Glomerular visceral epithelial cell (primary cell): ENCODE measurements around the gene BEAN1.

Source experiments
- DNase-seq: peaks from one replicate; pipeline ENCODE4 v3.0.0-alpha.2; 2016; ENCODE audit errors: extremely low spot score

The BEAN1 gene

DNA sequence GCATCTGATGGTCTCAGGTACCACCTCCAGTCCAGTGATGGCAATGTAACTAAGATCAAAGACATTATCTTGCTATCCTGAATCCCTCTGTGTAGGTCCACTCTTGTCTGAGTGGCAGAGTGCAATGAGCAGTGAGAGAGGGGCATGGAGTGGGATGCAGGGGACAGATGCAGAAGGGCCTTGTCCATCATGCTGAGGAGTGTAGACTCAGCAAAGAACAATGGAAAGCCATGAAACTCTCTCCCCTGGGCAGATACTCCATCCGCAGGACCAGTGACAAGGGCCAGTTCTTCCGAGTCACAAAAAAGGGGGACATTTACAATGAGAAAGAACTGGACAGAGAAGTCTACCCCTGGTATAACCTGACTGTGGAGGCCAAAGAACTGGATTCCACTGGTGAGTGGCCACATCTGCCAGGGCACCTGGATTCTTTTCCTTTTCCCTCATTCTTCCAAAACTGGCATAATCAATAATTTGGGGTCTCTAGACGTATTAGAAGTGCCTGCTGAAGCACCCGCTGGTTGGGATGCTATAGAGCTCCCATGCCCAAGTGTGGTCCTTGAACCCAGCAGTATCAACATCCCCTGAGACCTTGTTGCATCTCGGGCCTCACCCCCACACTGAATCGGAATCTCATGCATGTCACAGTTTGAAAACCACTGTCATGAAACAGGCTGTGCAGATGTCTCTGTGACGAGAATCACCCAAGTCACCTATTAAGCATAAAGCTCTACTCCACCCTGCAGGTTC, 31.1 kb upstream of the BEAN1 start:
- no peak for DNase-seq

DNA sequence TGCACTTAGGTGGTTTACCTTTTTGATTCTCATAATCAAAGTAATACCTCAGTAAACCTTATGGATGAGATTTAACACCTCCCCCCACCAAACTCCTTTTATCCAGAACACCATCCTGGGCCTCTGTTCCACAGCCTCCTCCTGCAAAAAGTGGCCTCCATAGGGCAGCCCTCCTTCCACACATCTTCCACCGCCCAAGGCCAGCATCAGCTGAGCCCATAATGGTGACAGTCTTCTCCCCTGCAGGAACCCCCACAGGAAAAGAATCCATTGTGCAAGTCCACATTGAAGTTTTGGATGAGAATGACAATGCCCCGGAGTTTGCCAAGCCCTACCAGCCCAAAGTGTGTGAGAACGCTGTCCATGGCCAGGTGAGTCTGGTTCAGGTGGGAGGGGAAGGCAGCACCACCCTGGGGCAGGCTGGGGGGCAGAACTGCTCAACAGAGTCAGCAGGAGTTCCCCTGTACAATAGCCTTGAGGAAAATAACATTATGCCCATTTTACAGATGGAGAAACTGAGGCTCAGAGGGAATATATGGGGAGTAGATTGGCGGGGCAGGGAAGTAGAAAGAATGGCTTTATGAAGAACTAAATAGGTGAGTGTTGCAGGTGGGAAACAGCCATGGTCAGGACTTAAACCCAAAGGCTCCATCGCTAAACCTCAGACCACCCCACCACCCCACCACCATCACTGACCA, 29.2 kb upstream of the BEAN1 start:
- DNase-seq, result no peak

DNA sequence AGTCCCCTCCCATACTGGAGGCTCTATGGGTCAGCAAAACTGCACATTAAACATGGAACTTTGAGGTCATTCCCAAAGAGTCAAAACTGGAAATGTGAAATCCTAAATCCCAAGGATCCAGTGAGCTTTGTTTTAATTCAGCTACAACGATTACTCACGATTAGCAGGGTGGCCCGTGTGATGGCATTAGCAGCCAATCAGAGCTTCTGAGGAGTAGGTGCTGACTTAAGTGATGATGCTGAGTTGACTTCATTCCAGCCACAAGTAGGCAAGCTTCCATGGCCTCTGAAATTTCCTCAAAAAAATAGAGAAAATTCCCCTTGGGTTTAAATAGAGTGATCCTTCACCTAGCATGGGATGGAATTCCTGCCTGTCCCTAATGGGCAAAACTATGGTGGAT, 28.1 kb upstream of the BEAN1 start:
- DNase-seq, result no peak

DNA sequence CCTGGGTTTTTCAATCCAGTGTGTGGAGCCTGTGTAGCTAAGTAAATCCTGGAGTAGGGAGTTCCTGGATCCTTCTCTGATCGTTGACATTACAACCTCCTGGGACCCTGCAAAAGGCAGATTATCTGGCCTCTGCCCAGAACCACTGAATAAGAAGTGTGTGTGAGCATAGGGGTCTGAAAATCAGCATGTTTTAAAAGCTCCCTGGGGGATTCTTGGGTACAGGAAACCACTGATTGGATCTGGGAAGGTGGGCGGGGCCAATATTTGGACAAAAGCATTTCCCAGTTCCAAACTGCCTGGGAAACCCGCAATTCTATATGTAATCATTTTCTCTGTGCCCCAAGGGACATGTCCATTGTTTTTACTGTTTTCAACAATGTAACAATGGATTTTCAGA, 27.2 kb upstream of the BEAN1 start:
- no peak for DNase-seq

DNA sequence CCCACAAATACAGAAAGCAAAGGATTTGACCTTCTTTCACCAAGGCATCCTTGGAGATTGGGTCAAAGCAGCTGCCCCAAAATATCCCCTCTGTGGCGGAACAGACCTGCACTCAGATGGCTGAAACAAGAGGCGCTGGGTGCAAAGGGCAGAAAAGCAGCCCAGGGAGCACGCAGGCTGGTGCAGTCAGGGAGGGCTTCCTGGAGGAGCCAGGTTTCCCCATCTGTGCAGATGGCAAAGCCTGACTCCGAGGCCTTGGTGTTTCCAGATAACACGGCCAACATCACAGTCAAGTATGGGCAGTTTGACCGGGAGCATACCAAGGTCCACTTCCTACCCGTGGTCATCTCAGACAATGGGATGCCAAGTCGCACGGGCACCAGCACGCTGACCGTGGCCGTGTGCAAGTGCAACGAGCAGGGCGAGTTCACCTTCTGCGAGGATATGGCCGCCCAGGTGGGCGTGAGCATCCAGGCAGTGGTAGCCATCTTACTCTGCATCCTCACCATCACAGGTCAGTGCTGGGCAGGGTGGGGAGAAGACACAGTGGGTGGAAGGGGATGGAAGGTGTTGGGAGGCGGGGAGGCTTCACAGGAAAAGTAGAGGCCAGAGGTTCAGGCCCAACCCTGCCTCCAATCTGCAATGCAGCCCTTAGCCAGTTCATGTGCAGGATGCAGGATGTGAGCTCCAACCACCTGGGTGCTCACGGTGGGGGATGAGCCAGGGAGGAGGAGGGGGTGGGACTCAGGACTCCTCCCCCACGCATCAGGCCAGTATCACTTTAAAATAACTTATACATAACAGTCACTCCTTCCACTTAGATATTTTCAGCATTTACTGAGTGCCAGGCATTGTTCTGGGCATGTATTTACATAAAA, 26.4 kb upstream of the BEAN1 start:
- no peak for DNase-seq

DNA sequence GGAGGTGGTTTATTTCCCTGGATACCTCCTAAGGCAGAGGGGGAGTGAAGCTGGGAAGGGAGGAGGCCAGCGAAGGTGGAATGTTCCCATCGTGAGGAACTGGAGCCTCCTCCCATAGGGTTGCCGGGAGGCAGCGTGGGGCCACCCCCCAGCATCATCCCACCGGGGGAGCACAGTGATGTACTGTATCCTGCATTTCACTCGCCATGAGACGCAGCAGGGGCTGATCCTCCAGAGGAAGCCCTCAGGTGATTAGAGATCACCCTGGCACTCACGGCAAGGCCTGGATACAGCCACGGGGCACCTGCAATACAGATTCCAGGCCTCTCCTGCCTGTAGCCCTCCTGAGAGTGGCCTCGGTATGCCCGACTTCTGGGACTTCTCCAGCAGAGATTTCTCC, 25.5 kb upstream of the BEAN1 start:
- no peak for DNase-seq

DNA sequence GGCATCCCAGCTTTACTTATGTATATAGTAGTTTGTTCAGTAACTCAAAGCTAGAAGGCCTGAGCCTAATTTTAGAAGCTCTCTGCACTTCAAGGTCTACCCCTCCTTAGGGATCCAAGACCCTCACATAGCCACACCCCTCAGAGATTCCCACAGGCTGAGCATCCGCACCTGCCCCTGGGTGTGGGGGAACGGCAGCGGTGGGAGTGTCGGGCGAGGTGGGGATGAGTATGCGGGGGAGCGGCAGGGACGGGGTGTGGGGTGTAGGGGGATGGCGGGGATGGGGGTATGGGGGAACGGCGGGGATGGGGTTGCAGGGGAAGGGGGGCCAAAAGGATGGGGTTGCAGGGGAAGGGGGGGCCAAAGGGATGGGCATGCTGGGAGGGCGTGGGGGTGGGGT, 24.9 kb upstream of the BEAN1 start:
- DNase-seq, result no peak

DNA sequence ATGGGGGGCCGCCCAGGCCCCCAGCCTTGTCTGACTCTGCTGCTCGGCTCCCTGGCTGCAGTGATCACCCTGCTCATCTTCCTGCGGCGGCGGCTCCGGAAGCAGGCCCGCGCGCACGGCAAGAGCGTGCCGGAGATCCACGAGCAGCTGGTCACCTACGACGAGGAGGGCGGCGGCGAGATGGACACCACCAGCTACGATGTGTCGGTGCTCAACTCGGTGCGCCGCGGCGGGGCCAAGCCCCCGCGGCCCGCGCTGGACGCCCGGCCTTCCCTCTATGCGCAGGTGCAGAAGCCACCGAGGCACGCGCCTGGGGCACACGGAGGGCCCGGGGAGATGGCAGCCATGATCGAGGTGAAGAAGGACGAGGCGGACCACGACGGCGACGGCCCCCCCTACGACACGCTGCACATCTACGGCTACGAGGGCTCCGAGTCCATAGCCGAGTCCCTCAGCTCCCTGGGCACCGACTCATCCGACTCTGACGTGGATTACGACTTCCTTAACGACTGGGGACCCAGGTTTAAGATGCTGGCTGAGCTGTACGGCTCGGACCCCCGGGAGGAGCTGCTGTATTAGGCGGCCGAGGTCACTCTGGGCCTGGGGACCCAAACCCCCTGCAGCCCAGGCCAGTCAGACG, 24.4 kb upstream of the BEAN1 start:
- no peak for DNase-seq

DNA sequence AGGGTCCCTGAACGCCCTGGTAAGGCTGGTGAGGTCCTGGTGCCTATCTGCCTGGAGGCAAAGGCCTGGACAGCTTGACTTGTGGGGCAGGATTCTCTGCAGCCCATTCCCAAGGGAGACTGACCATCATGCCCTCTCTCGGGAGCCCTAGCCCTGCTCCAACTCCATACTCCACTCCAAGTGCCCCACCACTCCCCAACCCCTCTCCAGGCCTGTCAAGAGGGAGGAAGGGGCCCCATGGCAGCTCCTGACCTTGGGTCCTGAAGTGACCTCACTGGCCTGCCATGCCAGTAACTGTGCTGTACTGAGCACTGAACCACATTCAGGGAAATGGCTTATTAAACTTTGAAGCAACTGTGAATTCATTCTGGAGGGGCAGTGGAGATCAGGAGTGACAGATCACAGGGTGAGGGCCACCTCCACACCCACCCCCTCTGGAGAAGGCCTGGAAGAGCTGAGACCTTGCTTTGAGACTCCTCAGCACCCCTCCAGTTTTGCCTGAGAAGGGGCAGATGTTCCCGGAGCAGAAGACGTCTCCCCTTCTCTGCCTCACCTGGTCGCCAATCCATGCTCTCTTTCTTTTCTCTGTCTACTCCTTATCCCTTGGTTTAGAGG, 23.5 kb upstream of the BEAN1 start:
- DNase-seq, result no peak

DNA sequence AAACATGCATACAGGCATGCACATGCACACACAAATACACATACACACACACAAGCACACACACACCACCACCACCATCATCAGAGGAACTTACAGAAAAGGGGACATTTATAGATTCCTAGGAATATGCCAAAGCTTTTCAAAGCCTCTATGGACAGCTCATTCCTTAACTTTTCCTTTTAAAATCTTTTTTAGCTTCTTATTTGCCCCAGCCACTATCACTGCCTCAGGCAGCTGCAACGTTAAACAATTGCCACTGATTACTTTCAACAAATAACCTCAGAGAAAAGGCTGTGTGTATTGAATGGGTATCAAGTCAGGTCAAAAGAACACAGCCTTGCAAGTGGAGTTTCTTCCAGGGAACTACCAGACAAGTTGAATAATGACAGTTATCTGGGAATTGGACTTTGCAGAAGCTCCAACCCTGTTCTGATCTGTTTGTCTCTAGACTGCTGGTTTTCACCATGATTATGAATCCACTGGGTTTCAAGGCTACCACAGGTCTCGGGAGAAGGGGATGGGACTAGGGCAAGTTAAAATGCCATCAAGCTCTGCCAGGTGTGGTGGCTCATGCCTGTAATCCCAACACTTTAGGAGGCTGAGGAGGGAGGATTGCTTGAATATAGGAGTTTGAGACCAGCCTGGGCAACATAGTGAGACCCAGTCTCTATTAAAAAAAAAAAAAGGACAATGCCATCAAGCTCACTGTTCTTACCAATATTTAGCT, 21.9 kb upstream of the BEAN1 start:
- no peak for DNase-seq

DNA sequence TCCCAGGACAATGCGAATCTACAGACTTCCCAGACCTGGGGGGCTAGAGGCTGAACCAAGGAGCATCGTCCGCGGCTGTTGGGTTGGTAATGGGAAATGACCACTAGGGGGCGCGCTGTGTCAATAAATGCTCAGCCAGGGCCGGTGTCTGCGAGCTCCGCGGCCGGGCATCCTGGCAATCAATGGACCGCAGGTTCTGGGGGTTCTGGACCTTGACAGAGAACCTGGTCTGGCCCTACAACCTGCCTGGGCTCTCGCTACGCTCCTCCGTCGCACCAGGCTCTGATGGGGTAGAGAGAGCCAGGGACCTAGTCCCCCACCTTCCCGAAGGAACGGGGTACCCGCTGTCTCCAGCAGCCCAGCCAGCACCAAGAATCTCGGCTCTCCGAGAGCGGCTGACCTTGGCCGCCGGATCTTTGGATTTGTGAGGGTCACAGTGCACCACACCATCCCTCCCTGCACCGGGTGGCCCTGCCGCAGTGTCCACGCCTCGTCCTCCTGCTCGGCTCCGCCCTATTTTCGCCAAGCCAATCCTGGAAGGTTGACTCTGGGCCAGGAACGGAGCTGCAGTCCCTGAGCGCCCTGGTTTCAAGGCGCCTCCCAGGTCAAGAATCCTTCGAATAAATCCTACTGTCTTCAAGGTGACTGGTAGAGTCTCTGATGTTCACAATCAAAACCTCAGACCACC, 20.4 kb upstream of the BEAN1 start:
- DNase-seq, result peak; percentile 78

DNA sequence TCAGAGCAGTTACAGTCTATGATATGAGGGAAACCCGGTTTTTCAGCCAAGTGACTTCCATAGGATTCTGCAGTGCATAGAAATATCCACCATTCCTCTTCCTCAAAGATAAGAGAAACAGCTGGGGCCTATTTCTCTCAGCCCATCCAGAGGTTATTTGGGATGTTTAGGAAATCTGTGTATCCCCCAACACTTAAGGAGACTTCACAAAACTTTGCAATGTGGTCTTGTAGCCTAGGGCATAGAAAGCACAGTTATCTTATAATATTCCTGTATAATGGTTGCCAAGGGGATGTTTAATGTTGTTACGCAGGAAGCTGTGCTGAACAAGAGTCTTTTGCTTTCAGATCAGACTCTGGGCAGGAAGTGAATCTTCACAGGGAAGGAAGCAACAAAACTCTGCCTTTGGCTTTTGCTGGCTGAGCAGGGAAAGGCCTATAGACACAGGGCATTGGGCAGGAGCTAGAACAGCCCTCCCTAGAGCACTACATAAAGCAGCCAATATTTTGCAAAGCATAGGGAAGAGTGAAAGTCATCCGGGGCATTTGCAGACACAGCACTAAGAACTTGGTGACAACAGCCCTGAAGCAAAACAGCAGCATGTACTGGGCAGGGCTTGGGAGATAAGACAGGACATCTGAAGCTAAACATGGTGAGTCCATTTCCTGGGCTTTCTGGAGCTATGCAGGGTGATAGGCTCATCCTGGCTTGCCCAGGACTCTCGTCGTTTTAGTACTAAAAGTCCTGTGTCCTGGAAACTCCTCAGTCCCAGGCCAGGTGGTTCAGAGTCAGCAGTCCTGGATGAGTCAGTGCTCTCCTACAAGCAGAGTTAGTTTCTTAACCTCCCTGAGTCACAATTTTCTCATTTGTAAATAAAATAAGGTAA, 18.7 kb upstream of the BEAN1 start:
- peak; percentile 83 for DNase-seq

DNA sequence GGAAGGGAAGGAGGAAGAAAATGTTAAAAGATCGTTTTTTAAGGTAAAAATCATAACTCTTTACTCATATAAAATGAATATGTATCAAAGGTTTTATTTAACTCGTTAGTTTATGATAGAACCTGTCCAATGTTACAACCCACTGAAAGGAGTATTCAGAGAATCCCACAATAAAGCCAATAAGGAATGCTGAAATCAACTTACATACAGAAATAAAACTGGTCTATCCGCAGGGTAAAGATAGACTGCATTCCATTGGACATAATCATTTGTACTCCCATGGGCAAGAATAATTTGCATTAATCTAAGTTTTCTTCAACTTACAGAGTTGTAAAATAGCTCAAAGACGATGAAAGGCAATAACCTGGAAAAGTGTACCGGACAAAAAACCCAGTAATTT, 17.9 kb upstream of the BEAN1 start:
- DNase-seq, result peak; percentile 47

DNA sequence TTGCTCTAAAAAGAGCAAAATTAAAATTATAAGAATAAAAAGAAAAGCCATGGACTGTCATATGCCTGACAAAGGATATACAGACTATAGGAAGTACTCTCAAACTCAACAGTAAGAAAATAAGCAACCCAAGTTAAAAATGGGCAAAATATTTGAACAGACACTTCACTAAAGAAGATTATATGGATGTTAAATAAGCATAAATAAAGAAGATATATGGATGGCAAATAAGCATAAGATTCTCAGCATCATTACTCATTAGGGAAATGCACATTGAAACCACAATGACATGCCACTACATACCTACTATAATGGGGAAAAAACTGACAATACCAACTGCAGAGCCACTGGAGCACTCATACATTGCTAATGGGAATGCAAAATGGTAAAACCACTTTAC, 14.9 kb upstream of the BEAN1 start:
- DNase-seq, result no peak

DNA sequence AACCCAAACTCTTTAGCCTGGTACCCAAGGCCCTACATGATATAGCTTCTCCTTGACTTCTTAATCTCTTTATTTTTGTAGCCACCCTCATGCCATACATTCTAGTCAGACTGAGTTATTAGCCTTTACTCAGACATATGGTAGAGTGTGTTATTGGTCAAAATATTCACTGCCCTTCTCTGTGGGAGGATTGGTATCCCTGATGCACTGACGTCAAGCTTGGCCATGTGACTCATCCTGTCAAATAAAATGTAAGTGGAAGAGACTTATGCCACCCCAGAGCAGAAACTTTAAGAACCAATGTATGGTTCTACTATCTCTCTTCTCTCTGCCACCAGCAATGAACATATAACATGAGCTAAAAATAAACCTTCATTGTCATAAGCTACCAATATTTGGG, 12.2 kb upstream of the BEAN1 start:
- no peak for DNase-seq

DNA sequence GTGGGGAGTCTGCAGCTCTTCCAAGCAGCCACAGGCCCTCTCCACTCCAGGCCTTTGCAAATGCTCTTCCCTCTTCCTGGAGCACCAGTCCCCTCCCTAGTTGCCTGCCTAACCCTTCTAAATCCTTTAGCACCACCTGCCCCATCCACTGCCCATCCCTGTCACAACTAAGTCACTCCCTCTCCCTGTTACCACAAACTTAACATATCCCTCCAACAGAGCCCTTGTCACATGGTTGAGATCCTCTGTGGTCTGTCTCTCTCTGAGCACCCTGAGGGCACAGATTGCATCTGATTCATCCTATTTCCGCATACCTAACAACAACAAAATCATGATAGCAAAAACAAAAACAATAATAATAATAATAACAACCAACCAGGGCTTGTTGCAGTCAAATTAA, 11.0 kb upstream of the BEAN1 start:
- DNase-seq, result no peak

DNA sequence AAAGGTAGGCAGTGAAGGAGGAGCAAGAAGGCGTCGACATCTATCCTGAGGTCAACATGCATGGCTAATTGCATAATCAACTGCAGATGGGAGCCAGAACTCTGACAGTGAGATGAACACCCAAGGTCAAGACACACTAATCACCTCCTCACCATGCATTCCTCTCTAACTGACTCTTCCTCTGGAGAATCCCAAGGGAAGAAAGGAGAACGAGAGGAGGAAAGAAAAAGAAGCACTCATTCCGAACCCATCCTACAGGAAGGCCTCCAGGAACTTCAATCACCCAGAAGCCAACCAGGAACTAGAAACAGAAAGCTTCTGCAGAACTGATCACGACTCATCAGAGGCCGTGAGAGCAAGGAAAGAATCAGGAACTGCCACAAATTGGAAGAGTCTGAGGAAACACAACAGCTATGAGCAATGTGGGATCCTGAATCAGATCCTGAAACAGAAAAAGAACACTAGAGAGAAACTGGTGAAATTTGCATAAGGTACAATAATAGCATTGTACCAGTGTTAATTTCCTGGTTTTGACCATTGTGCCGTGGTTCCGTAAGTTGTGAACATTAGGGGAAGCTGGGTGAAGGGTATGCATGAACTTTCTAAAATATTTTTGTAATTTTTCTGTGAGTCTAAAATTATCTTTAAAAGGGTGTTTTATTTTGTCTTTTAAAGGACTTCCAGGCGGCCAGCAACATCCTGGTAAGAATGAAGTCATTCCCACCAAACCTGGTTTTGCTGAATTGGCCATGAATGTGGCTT, 10.0 kb upstream of the BEAN1 start:
- DNase-seq, result no peak

DNA sequence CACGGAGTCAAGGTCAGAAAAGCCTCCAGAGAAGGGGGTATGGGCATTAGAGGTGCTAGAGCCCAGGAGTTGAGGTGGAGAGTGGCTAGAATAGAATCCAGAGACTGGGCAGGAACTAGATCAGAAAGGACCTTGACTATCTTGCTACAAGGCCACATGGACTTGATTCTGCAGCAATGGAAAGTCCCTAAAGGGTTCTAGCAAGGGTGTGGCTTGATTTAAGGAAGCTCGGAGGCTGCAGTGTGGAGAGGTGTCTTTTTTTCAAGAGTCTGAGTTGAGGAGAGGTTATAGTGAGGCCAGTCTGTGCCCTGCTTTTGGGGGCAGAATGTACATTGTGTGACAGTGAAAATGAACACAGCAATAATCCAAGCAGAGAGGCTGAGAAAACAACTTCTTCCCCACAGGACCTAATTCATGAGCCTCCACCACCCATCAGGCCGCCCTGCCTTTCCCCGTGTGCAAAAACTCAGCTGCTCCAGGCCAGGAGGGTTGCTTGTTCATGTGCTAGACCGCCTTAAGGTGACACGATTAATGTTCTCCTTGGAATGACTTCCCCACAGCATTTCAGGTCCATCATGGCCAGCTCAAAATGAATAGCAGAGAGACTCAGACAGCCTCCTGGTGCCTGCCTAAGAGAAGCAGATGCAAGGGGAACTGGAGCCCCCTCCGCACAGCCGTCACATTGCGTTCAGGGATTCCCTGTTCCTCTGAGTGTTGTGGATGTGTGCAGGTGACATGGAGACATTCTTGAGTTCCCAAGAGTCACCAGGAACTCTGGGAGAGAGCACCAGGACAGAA, 8.7 kb upstream of the BEAN1 start:
- no peak for DNase-seq
